ENCODE results near the gene UBR4. TPM values are rescaled to one million over a fixed set of nuclear protein-coding genes. Genes with fewer than 3 reads are reported as not detected.

Gene UBR4
- total RNA-seq, 2 experiments from 2014 or later: 121 to 126 TPM

- Histone ChIP-seq H3K4me2 (ENCODE audit: low read length) (no peak overlapping the region), H3K36me3 (ENCODE audit: insufficient read depth, low read length) (no peaks in the 10 kb centered on the region), H3K4me3 (ENCODE audit: low read depth, low read length, poor library complexity, severe bottlenecking) (no peak overlapping the region), H3K27ac (ENCODE audit: low read depth, low read length, poor library complexity, severe bottlenecking) (no peak overlapping the region), H3K4me1 (ENCODE audit: insufficient read depth, low read length, poor library complexity, severe bottlenecking) (no peaks in the 10 kb centered on the region), H3K9me2 (ENCODE audit: insufficient read depth, low read length) (no peaks in the 10 kb centered on the region), H4K20me1 (ENCODE audit: insufficient read depth, low read length) (no peaks in the 10 kb centered on the region), H3K9me3 (ENCODE audit: low read length) (no peaks in the 10 kb centered on the region), H2AFZ (ENCODE audit: low read length) (no peak overlapping the region), H3K79me2 (ENCODE audit: insufficient read depth, low read depth, low read length) (no peaks in the 10 kb centered on the region)
- POLR2A ChIA-PET: no interaction called here
- no peak for TF ChIP-seq EZH2phosphoT487 (IDR thresholded peaks at IDR 0.05; ENCODE audit: borderline replicate concordance, low read depth, low read length)
- TF ChIP-seq CTCF (conservative IDR thresholded peaks at IDR 0.05; ENCODE audit: low read length): no peak
- intact Hi-C loops (cut with micrococcal nuclease; ENCODE audit: unreplicated experiment): no loop called here
- no peak for DNase-seq (ENCODE audit: low spot score)
- BruUV-seq (replicated peaks): no TSS peak
- CTCF ChIA-PET (ENCODE audit: unreplicated experiment): no interaction called here
Measured at GRCh38 chr1:19061343-19061742, 148.7 kb downstream of the UBR4 start.

- H4K20me1 ChIP-seq (ENCODE audit: insufficient read depth, low read length): no peaks in the 10 kb centered on the region
- no peaks in the 10 kb centered on the region for H3K9me3 ChIP-seq (ENCODE audit: low read length)
- H2AFZ ChIP-seq (ENCODE audit: low read length): no peak overlapping the region
- H3K4me2 ChIP-seq (ENCODE audit: low read length): no peak overlapping the region
- no peak overlapping the region for H3K4me3 ChIP-seq (ENCODE audit: low read depth, low read length, poor library complexity, severe bottlenecking)
- intact Hi-C loops (cut with micrococcal nuclease; ENCODE audit: unreplicated experiment): no loop called here
- ChIA-PET POLR2A (no interaction called here), CTCF (ENCODE audit: unreplicated experiment) (no interaction called here)
- H3K4me1 ChIP-seq (ENCODE audit: insufficient read depth, low read length, poor library complexity, severe bottlenecking): no peaks in the 10 kb centered on the region
- H3K36me3 ChIP-seq (ENCODE audit: insufficient read depth, low read length): no peaks in the 10 kb centered on the region
- no peaks in the 10 kb centered on the region for H3K79me2 ChIP-seq (ENCODE audit: insufficient read depth, low read depth, low read length)
- H3K9me2 ChIP-seq (ENCODE audit: insufficient read depth, low read length): no peaks in the 10 kb centered on the region
- no peak overlapping the region for H3K27ac ChIP-seq (ENCODE audit: low read depth, low read length, poor library complexity, severe bottlenecking)
- no peak for DNase-seq (ENCODE audit: low spot score)
- no TSS peak for BruUV-seq (replicated peaks)
- TF ChIP-seq EZH2phosphoT487 (IDR thresholded peaks at IDR 0.05; ENCODE audit: borderline replicate concordance, low read depth, low read length) (no peak), CTCF (conservative IDR thresholded peaks at IDR 0.05; ENCODE audit: low read length) (no peak)
Measured at GRCh38 chr1:19059773-19060172, 150.3 kb downstream of the UBR4 start.

DNA sequence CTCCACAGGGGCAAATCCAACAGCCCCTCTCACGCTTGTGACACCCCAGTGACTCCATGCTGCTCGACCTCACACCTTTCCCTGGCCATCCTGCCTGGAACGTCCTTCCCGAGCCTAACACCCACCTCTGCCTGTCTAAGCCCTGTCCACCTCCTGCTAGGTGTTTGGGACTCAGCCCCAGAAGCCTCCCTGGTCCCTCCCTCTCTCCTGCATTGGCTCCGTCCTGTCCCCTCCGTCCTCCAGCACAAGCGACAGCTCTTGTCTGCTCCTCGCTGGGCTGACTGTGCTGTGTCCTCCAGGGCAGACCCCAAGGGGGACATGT lies 151.6 kb downstream of the UBR4 start:
- no peaks in the 10 kb centered on the region for H3K9me2 ChIP-seq (ENCODE audit: insufficient read depth, low read length)
- H3K4me3 ChIP-seq (ENCODE audit: low read depth, low read length, poor library complexity, severe bottlenecking): no peak overlapping the region
- H3K79me2 ChIP-seq (ENCODE audit: insufficient read depth, low read depth, low read length): no peaks in the 10 kb centered on the region
- no peak for TF ChIP-seq EZH2phosphoT487 (IDR thresholded peaks at IDR 0.05; ENCODE audit: borderline replicate concordance, low read depth, low read length)
- H2AFZ ChIP-seq (ENCODE audit: low read length): no peak overlapping the region
- DNase-seq (ENCODE audit: low spot score): no peak
- no peak overlapping the region for H3K27ac ChIP-seq (ENCODE audit: low read depth, low read length, poor library complexity, severe bottlenecking)
- H3K9me3 ChIP-seq (ENCODE audit: low read length): no peaks in the 10 kb centered on the region
- ChIA-PET POLR2A (no interaction called here), CTCF (ENCODE audit: unreplicated experiment) (no interaction called here)
- H3K4me2 ChIP-seq (ENCODE audit: low read length): no peak overlapping the region
- intact Hi-C loops (cut with micrococcal nuclease; ENCODE audit: unreplicated experiment): no loop called here
- H4K20me1 ChIP-seq (ENCODE audit: insufficient read depth, low read length): no peaks in the 10 kb centered on the region
- H3K4me1 ChIP-seq (ENCODE audit: insufficient read depth, low read length, poor library complexity, severe bottlenecking): no peaks in the 10 kb centered on the region
- no TSS peak for BruUV-seq (replicated peaks)
- no peaks in the 10 kb centered on the region for H3K36me3 ChIP-seq (ENCODE audit: insufficient read depth, low read length)

Data from OCI-LY7 (cell line).